A673 (cell line): Measurements from ENCODE around the gene TENT5C. TPM values are rescaled to one million over a fixed set of nuclear protein-coding genes. Genes with fewer than 3 reads are reported as not detected.

ENCODE experiments used
- BruUV-seq: library from RNA; stranded (reverse); fragments of 400-500 nt; replicated peaks from 2 replicates; lab custom pipeline; 2021; lab: Mats Ljungman, UMichigan
- CTCF ChIA-PET: fragments of 300-600 bp; sonication (Branson Sonifier 250); formaldehyde crosslinking; loops from one replicate; lab custom pipeline; 2022; ENCODE audit warnings: antibody characterized with exemption; lab: Charles Lee
- POLR2A ChIA-PET: fragments of 300-600 bp; sonication (Branson Sonifier 250); formaldehyde crosslinking; loops from one replicate; lab custom pipeline; 2022; ENCODE audit warnings: antibody characterized with exemption; ENCODE audit not compliant: low non-redundant PET; lab: Charles Lee
- DNase-seq: peaks from one replicate; pipeline ENCODE4 v3.0.0-alpha.2; 2015; ENCODE audit warnings: low spot score
- H3K27ac ChIP-seq: fragments of 200-600 bp; sonication (generic); 2 replicates; pipeline ENCODE4 v1.5.1; 2016; ENCODE audit warnings: mixed run types, low read depth, mild to moderate bottlenecking, mixed read lengths, antibody characterized with exemption, low read length; ENCODE audit not compliant: poor library complexity, severe bottlenecking
- H3K27me3 ChIP-seq: fragments of 200-600 bp; sonication (generic); replicated peaks from 2 replicates; pipeline ENCODE4 v1.6.1; 2017; ENCODE audit warnings: mixed run types, low read depth, mild to moderate bottlenecking, mixed read lengths, antibody characterized with exemption, low read length; ENCODE audit not compliant: insufficient read depth, poor library complexity
- H3K36me3 ChIP-seq: fragments of 200-600 bp; sonication (generic); 2 replicates; pipeline ENCODE4 v1.6.1; 2016; ENCODE audit warnings: mixed run types, mild to moderate bottlenecking, mixed read lengths, antibody characterized with exemption, low read length; ENCODE audit not compliant: insufficient read depth, poor library complexity, severe bottlenecking
- H3K4me1 ChIP-seq: fragments of 200-600 bp; sonication (generic); 2 replicates; pipeline ENCODE4 v1.6.1; 2017; ENCODE audit warnings: mixed run types, mild to moderate bottlenecking, mixed read lengths, antibody characterized with exemption, low read length; ENCODE audit not compliant: insufficient read depth, poor library complexity, severe bottlenecking
- H3K4me3 ChIP-seq: fragments of 200-600 bp; sonication (generic); 2 replicates; pipeline ENCODE4 v1.5.1; 2016; ENCODE audit warnings: low read depth, mixed run types, mild to moderate bottlenecking, mixed read lengths, low read length; ENCODE audit not compliant: poor library complexity, severe bottlenecking
- H3K9me3 ChIP-seq: fragments of 200-600 bp; sonication (generic); 2 replicates; pipeline ENCODE4 v1.6.1; 2016; ENCODE audit warnings: mixed run types, low read depth, mild to moderate bottlenecking, mixed read lengths, antibody characterized with exemption, low read length; ENCODE audit not compliant: poor library complexity, severe bottlenecking
- CTCF ChIP-seq: fragments of 300-800, 200-600 bp; sonication (generic); conservative IDR thresholded peaks from 2 replicates; pipeline ENCODE4 v1.5.1; 2017; ENCODE audit warnings: low read depth, mild to moderate bottlenecking, antibody characterized with exemption, low read length, moderate library complexity, mixed read lengths
- EZH2 ChIP-seq: fragments of 200-600 bp; sonication (generic); IDR thresholded peaks from 2 replicates; pipeline ENCODE4 v1.6.1; 2017; ENCODE audit warnings: borderline replicate concordance, low read depth, mild to moderate bottlenecking, mixed read lengths, antibody characterized with exemption, low read length; ENCODE audit not compliant: poor library complexity, severe bottlenecking
- intact Hi-C: fragments of 100-400 bp; cut with micrococcal nuclease; formaldehyde crosslinking; loops from one replicate; pipeline ENCODE4 v1.10.0; 2022; ENCODE audit not compliant: unreplicated experiment
- total RNA-seq: library from RNA; stranded (reverse); gene quantifications from 2 replicates; pipeline ENCODE4 v1.2.3, GENCODE V29; 2021

TENT5C gene
- total RNA-seq, 1 experiment from 2014 or later = 1.1 TPM

GRCh38 chr1:117616356-117616755 is 10.5 kb downstream of the TENT5C start:
- Histone ChIP-seq H3K4me3 (no peak overlapping the region), H3K4me1 (peaks cover 3% of the 10 kb centered on the region), H3K9me3 (no peaks in the 10 kb centered on the region), H3K36me3 (no peaks in the 10 kb centered on the region), H3K27me3 (no peaks in the 10 kb centered on the region), H3K27ac (no peak overlapping the region)
- DNase-seq = no peak
- no TSS peak for BruUV-seq
- CTCF ChIA-PET = no interaction called here
- TF ChIP-seq EZH2 (no peak), CTCF (no peak)
- intact Hi-C loops = no loop called here
- POLR2A ChIA-PET = interaction anchor here (0.7 kb wide), 1 partner anchor 377 kb away, joined by 3 read pairs; no protein-coding TSS in a partner anchor

- TF ChIP-seq EZH2 (no peak), CTCF (no peak)
- Histone ChIP-seq H3K27ac (no peak overlapping the region), H3K4me1 (peaks cover 3% of the 10 kb centered on the region), H3K9me3 (no peaks in the 10 kb centered on the region), H3K27me3 (no peaks in the 10 kb centered on the region), H3K4me3 (no peak overlapping the region), H3K36me3 (no peaks in the 10 kb centered on the region)
- intact Hi-C loops = no loop called here
- POLR2A ChIA-PET = no interaction called here
- no TSS peak for BruUV-seq
- DNase-seq = no peak
- CTCF ChIA-PET = no interaction called here
Observed at GRCh38 chr1:117616967-117617366, 11.1 kb downstream of the TENT5C start.

- Histone ChIP-seq H3K36me3 (no peaks in the 10 kb centered on the region), H3K9me3 (no peaks in the 10 kb centered on the region), H3K4me1 (no peaks in the 10 kb centered on the region), H3K27ac (no peak overlapping the region), H3K4me3 (no peak overlapping the region), H3K27me3 (no peaks in the 10 kb centered on the region)
- no TSS peak for BruUV-seq
- CTCF ChIA-PET = no interaction called here
- no peak for DNase-seq
- POLR2A ChIA-PET = no interaction called here
- intact Hi-C loops = no loop called here
- no peak for TF ChIP-seq CTCF
- no peak for TF ChIP-seq EZH2
Observed at GRCh38 chr1:117618450-117619122, 12.7 kb downstream of the TENT5C start.
